HG03439 (cell line): ENCODE measurements around the gene MEIS1.

Source experiments
- ATAC-seq: cut with Tn5 transposase; IDR thresholded peaks from one replicate; pipeline ENCODE4 v1.9.1; 2021; ENCODE audit warnings: mild to moderate bottlenecking, moderate library complexity; ENCODE audit not compliant: unreplicated experiment

The MEIS1 gene

DNA sequence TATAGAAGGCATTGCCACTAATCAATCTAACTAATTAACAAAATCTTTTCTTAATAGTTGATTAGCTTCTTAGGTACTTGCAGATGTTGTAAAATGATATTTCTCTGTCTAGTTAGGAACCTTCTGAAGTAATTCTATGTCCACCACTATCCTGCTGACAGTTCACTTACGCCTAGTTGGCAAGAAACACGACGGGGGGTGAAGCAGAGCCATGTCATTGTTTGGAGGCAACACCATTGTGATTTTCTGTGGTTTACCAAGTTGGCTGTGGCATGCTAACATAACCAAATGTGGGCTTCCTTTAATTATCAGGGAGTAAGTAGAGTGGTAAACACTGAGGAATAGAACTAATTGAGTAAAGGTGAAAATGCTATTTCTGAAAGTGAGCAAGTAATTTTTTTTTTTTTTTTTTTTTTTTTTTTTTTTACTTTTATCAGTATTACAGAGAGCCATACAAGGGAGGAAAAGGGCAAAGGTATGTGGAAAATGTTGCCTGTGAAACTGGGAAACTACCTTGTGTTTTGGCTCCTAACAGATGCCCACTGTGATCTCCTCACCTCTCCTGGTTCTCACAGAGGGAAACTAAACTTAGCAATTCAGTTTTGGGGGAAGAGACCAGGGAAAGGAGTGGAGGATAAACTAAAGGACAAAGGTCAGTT, 126.8 kb downstream of the MEIS1 start:
- ATAC-seq = no peak

DNA sequence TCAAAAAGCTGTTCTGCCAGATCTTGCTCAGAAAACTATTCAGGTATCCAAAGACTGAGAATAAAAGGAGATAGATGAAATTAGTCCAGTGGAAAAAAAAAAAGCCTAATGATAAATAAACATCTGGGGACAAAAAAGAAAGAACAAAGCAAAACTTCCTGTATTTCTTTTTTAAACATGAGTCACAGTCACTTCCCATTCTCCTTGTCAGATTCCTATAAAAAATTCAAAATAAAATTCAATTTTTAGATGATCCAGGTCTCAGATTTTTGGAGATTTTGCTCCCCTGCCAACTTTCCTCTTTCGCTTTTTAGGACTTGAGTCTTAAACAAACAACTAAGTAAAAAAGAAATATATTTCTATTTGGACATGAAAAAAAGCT, 127.4 kb downstream of the MEIS1 start:
- no peak for ATAC-seq

- no peak for ATAC-seq
Measured at GRCh38 chr2:66563473-66563872, 128.5 kb downstream of the MEIS1 start.

- ATAC-seq = no peak
Measured at GRCh38 chr2:66565291-66565690, 130.4 kb downstream of the MEIS1 start.

DNA sequence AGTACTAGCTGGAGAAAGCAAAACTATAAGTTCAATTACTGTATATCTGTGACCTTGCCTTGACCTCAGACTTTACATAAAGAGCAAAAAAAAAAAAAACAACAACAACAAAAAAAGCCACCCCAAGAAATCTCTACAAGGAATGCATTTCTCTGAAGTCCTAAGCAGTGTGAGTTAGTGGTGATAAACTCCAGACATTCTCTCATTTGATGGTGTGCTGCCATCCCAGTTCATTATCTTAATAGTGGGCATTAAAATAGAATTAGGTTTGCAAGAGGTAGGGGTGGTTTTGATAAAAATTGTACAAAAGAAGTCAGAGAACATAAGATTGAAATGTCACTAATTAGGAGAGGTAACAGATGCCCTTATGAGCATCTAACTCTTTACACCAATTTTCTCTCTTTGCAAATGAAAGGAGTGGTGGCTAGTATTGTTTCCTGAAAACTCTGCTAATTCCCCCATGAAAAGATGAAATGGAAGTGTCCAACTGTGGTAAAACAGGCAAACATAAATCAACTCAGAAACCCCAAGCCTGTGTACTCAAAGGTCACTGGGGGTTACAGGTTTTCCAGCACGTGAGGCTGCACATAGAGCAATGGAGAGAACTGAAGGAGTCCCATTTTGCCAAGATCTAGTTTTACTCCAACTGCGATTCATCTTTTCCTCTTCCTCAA, 131.9 kb downstream of the MEIS1 start:
- ATAC-seq = no peak

GRCh38 chr2:66567729-66568128, 132.8 kb downstream of the MEIS1 start:
- ATAC-seq = no peak

GRCh38 chr2:66568650-66569300, 133.8 kb downstream of the MEIS1 start:
- no peak for ATAC-seq

- ATAC-seq = no peak
Measured at GRCh38 chr2:66569321-66569851, 134.5 kb downstream of the MEIS1 start.

DNA sequence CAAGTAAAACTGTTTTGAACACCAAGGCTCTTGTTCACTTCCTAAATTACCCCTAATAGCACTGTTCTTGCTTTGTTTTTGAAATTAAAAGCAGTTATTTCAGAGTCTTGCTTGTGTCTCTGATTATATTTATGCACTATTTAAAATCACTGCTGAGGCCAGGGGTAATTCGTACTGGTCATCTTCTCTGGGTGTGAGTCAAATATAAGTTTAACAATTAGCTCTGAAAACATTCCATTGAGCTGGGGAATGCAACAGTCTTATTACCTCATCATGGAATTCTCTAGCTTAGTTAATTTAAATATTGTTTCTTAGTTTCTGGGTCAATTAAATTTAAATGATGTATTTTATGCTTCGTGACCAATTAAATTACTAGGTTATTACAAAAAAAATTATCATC, 135.0 kb downstream of the MEIS1 start:
- no peak for ATAC-seq

GRCh38 chr2:66570471-66570870, 135.5 kb downstream of the MEIS1 start:
- no peak for ATAC-seq

DNA sequence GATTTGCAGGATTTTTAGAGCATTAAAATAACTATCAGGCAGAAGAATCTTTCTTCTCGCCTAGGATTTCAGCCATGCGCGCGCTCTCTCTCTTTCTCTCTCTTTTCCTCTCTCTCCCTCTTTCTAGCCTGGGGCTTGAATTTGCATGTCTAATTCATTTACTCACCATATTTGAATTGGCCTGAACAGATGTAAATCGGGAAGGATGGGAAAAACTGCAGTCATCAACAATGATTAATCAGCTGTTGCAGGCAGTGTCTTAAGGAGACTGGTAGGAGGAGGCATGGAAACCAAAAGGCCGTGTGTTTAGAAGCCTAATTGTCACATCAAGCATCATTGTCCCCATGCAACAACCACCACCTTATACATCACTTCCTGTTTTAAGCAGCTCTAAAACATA, 137.0 kb downstream of the MEIS1 start:
- no peak for ATAC-seq

DNA sequence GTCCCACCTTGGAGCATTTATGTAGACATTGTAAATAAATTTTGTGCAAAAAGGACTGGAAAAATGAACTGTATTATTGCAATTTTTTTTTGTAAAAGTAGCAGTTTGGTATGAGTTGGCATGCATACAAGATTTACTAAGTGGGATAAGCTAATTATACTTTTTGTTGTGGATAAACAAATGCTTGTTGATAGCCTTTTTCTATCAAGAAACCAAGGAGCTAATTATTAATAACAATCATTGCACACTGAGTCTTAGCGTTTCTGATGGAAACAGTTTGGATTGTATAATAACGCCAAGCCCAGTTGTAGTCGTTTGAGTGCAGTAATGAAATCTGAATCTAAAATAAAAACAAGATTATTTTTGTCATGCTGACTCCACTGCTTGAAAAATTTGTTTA, 137.5 kb downstream of the MEIS1 start:
- ATAC-seq = no peak

- no peak for ATAC-seq
Measured at GRCh38 chr2:66573416-66573815, 138.5 kb downstream of the MEIS1 start.

DNA sequence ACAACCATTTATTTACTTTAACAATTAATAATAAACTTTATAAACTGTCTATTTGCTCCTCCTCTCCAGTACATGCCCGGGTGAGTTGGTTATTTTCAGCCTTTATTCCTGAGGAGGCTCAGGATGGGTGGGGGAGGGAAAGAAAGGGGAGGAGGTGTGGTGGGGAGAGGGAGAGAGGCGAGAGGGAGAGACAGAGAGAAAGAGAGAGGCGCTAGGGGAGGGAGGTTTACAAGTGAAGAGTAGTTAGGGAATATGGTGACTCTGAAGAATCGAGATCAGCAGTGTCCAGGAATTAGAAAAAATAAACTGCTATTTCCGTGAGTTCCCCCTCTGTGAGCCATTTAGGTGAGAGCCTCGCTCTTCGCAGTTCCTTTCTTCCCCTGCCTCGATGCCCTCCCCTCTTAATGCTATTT, 138.9 kb downstream of the MEIS1 start:
- ATAC-seq = no peak

DNA sequence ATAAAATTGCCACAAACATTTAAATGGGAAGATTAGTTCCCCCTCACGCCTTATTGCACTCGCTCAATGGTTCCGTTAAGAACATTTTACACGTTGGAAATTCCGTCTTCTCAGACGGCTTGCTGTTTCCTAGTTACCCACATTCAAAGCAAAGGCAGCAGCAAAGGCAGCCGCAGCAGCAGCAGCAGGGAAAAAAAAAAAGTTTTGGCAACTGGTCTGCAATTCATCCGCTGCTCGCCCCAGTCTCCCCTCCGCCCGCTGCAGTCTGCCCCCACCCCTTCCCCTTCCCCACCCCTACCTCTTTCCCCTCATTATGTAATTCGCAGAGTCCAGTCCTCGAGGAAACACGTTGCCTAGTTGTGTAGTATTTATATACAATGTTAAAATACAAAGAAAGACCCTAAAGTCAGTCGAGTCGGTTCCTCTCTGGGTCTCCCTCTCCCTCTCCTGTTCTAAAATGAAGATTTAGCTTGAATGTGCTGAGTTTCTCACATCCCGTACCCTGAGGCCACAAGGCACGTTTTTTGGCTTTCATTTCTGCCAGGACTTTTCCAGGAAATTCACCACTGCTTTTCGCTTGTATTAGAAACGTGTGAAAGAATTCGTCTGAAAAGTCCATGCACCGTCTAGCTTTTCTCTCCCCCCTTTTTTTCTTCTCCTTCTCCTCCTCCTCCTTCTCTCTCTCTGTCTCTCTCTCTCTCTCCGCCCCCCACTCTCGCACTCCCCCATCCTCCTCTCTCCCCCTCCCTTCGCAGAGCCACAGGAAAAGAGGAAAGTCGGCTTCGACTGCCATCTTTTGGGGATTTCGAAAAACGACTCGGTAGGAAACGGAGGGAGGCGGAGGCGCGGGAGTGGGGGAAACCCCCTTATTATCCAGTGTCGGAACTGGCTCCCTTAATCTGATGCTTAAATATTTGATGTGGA, 140.0 kb downstream of the MEIS1 start:
- no peak for ATAC-seq

DNA sequence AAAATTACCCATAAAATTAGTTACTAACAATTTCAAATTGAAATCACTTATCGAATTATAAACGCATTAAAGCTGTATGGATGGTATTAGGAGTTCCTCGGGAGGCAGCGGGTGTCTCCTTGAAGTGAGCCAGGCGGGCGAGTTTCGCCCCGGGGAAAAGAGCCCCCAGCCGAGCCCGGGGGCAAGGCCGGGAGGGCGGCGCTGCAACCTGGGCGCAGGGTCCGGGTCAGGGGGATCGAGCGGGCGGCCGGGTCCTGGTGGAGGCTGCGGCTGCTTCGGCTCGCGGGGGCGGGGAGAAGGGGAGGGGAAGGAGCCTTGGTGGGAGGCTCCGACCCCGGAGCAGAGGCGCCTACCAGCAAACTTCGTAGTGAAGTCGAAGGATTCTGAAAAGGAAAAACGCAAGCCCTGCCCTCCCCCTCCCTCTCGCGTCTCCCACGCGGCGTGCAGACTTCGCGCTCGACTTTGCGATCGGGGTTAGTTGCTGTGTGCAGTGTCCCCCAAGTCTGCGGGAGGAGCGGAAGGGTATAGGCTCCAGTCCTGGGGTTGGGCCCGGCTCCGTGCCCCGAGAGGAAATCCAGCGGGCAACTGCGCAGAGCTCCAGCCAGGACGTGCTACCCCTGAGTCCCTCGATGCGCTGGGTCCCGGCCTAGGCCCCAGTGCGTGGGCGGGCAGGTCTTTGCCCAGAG, 140.8 kb downstream of the MEIS1 start:
- ATAC-seq = no peak

DNA sequence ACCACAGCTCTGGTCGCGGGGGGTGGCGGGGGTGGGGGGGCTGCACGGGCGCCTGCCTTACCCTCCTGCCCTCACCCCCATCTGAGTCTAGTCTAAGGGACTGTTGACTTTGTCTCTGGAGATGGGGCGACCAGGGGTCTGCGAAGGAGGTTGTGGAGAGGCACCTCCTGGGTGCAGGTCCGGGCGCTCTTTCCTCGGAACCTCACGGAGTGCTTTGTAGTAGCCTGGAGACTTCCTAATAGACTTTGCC, 141.3 kb downstream of the MEIS1 start:
- ATAC-seq = no peak

GRCh38 chr2:66576561-66577320, 141.8 kb downstream of the MEIS1 start:
- ATAC-seq = no peak

GRCh38 chr2:66577321-66578053, 142.6 kb downstream of the MEIS1 start:
- no peak for ATAC-seq
